K562 (cell line): Measurements from ENCODE around the gene ANKLE1. TPM values are rescaled to one million over a fixed set of nuclear protein-coding genes. Genes with fewer than 3 reads are reported as not detected.

Experiments
- BCOR ChIP-seq: fragments of 450-650 bp; IDR thresholded peaks from 2 replicates; pipeline ENCODE4 v1.6.1; 2016
- ELF1 ChIP-seq: fragments of 200-800 bp; sonication (Bioruptor generic); IDR thresholded peaks from 2 replicates; pipeline ENCODE4 v1.6.1; 2016; ENCODE audit warnings: missing genetic modification characterization, missing compliant biosample characterization
- KDM1A ChIP-seq, 2 experiments: fragments of 450-650 bp; IDR thresholded peaks; 2 replicates each; pipeline ENCODE4 v1.6.1; 2016; ENCODE audit warnings: mild to moderate bottlenecking in 2 of 2
- ZFP36 ChIP-seq: fragments of 150-350 bp; IDR thresholded peaks from 2 replicates; pipeline ENCODE4 v1.6.1; 2018; ENCODE audit warnings: low read length, low read depth; ENCODE audit not compliant: partially characterized antibody
- ZNF766 ChIP-seq: fragments of 200-800 bp; sonication (Bioruptor generic); conservative IDR thresholded peaks from 2 replicates; pipeline ENCODE4 v1.6.1; 2016; ENCODE audit warnings: missing genetic modification characterization, missing compliant biosample characterization
- polyA plus RNA-seq, 8 experiments: library from polyadenylated mRNA; depleted of rRNA in 4 of 8; stranded (reverse) in 5 of 8; unstranded in 3 of 8; fragments of >200 nt; fragmentation: Nextera tagmentation in 2 of 8; fragmentation: Illumina TruSeq in 1 of 8; extraction: Ambion mirVana in 2 of 8; extraction: Trizol in 1 of 8; gene quantifications; 2 replicates each; pipeline versions ENCODE4 v1.2.1 to v1.2.3, GENCODE V29; 2011 to 2014; ENCODE audit warnings: inconsistent platforms in 1 of 8, missing spikeins in 1 of 8
- total RNA-seq, 7 experiments: library from RNA; depleted of rRNA in 6 of 7; stranded (reverse); fragments of >200 nt in 6 of 7; fragmentation: Illumina TruSeq in 2 of 7; extraction: Trizol in 2 of 7; gene quantifications; 2 replicates each; pipeline versions ENCODE4 v1.2.1 to v1.2.3, GENCODE V29; 2011 to 2021; ENCODE audit warnings: low replicate concordance in 1 of 7
- TF ChIP-seq, protein P1 (sequence below): fragments of 200-800 bp; sonication (Bioruptor generic); IDR thresholded peaks from 2 replicates; pipeline ENCODE4 v1.6.1; 2016; ENCODE audit warnings: missing genetic modification characterization, missing compliant biosample characterization

Gene ANKLE1
- total and polyA plus RNA-seq, 9 of the 15 experiments (the other 6 are each of a cell fraction or from before 2014, with no cell fraction given): 0.63 to 9.2 (median 2.9) TPM

DNA sequence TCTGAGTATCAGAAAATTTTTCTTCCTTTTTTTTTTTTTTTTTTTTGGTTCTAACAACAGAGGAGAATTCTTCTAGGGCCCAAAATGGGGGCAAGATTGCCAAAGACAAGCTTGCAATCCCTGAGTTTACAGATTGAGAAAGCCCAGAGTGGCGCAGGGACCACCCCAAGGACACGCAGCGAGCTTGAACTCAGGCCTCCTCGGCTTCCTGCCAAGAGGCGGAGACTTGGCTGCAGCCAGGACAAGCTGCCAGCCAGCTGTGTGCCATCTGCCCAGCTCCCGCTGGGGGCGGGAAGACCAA, 23.5 kb downstream of the ANKLE1 start (continued):
- 0 out of 4 replicates have a peak, but pooled peaks of 1 of the 2 experiments have one; percentile 32 for TF ChIP-seq KDM1A (IDR thresholded peaks at IDR 0.05)
- peak; percentile 52 for TF ChIP-seq ZFP36
- TF ChIP-seq BCOR: peak; percentile 76; the same call in 1 of the 2 replicates
- TF ChIP-seq, protein P1, sequence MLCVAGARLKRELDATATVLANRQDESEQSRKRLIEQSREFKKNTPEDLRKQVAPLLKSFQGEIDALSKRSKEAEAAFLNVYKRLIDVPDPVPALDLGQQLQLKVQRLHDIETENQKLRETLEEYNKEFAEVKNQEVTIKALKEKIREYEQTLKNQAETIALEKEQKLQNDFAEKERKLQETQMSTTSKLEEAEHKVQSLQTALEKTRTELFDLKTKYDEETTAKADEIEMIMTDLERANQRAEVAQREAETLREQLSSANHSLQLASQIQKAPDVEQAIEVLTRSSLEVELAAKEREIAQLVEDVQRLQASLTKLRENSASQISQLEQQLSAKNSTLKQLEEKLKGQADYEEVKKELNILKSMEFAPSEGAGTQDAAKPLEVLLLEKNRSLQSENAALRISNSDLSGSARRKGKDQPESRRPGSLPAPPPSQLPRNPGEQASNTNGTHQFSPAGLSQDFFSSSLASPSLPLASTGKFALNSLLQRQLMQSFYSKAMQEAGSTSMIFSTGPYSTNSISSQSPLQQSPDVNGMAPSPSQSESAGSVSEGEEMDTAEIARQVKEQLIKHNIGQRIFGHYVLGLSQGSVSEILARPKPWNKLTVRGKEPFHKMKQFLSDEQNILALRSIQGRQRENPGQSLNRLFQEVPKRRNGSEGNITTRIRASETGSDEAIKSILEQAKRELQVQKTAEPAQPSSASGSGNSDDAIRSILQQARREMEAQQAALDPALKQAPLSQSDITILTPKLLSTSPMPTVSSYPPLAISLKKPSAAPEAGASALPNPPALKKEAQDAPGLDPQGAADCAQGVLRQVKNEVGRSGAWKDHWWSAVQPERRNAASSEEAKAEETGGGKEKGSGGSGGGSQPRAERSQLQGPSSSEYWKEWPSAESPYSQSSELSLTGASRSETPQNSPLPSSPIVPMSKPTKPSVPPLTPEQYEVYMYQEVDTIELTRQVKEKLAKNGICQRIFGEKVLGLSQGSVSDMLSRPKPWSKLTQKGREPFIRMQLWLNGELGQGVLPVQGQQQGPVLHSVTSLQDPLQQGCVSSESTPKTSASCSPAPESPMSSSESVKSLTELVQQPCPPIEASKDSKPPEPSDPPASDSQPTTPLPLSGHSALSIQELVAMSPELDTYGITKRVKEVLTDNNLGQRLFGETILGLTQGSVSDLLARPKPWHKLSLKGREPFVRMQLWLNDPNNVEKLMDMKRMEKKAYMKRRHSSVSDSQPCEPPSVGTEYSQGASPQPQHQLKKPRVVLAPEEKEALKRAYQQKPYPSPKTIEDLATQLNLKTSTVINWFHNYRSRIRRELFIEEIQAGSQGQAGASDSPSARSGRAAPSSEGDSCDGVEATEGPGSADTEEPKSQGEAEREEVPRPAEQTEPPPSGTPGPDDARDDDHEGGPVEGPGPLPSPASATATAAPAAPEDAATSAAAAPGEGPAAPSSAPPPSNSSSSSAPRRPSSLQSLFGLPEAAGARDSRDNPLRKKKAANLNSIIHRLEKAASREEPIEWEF: peak; percentile 70; the same call in 1 of the 2 replicates
- TF ChIP-seq ZNF766: 0 out of 2 replicates have a peak, but pooled peaks have one; percentile 65
- TF ChIP-seq ELF1 (tag): 0 out of 2 replicates have a peak, but pooled peaks have one; percentile 49
